Activated CD4-positive, alpha-beta T cell treated with anti-CD3 and anti-CD28 coated beads, Interleukin-2, amount 10 ng/mL, durations not matched to agents 24 days and 14 days (primary cell): ENCODE results near the gene SPA17. TPM values are rescaled to one million over a fixed set of nuclear protein-coding genes. Genes with fewer than 3 reads are reported as not detected.

Experiments
- DNase-seq: peaks from one replicate; pipeline ENCODE4 v3.0.0; 2022
- H3K27ac Mint-ChIP-seq: one replicate; pipeline ENCODE4 v1.8.0; 2022; ENCODE audit warnings: mild to moderate bottlenecking, mixed read lengths
- H3K27me3 Mint-ChIP-seq: one replicate; pipeline ENCODE4 v1.8.0; 2022; ENCODE audit warnings: mixed read lengths
- H3K36me3 Mint-ChIP-seq: one replicate; pipeline ENCODE4 v1.8.0; 2022; ENCODE audit warnings: low read depth, mild to moderate bottlenecking, mixed read lengths
- H3K4me1 Mint-ChIP-seq: one replicate; pipeline ENCODE4 v1.8.0; 2021; ENCODE audit warnings: mixed read lengths
- H3K4me3 Mint-ChIP-seq: one replicate; pipeline ENCODE4 v1.8.0; 2022; ENCODE audit warnings: mild to moderate bottlenecking, moderate library complexity, mixed read lengths
- H3K9me3 Mint-ChIP-seq: one replicate; pipeline ENCODE4 v1.8.0; 2021; ENCODE audit warnings: mixed read lengths
- intact Hi-C: fragments of 100-400 bp; cut with micrococcal nuclease; formaldehyde crosslinking; loops from one replicate; pipeline ENCODE4 v1.15.1; 2023
- total RNA-seq: library from RNA; stranded (reverse); gene quantifications from 2 replicates; pipeline ENCODE4 v1.2.3, GENCODE V29; 2022

Gene SPA17
- total RNA-seq, 1 donor from 2014 or later, result 2.4 TPM

GRCh38 chr11:124739479-124740276 is 66.0 kb downstream of the SPA17 start, which contains the start of gene NRGN:
Gene NRGN, plus strand, starts transcription at chr11:124739942. Its CDS starts 143 bp downstream, at chr11:124740085.
- H3K27me3 Mint-ChIP-seq, result peaks cover 56% of the 10 kb centered on the region
- H3K27ac Mint-ChIP-seq, result peak within 1 kb of the TSS; percentile 31
- intact Hi-C loops, result loop anchor here (1.0 kb wide), 2 partner anchors 8 to 66 kb away; partner anchors contain the start of genes SIAE and SPA17

GRCh38 chr11:124740277-124740882 is 66.7 kb downstream of the SPA17 start:
- Mint-ChIP-seq H3K4me3 (peak overlapping the region; percentile 79), H3K9me3 (no peaks in the 10 kb centered on the region), H3K36me3 (no peaks in the 10 kb centered on the region), H3K27ac (no peak overlapping the region), H3K4me1 (peaks cover 15% of the 10 kb centered on the region), H3K27me3 (peaks cover 56% of the 10 kb centered on the region)
- DNase-seq, result peak; percentile 83
- intact Hi-C loops, result no loop called here

More at GRCh38 chr11:124739479-124740276, 66.0 kb downstream of the SPA17 start, which contains the start of gene NRGN:
- Mint-ChIP-seq H3K9me3 (no peaks in the 10 kb centered on the region), H3K36me3 (no peaks in the 10 kb centered on the region), H3K4me1 (peaks cover 11% of the 10 kb centered on the region), H3K4me3 (peak within 1 kb of the TSS; percentile 79)
- DNase-seq, result peak; percentile 95

GRCh38 chr11:124742555-124742954 is 68.9 kb downstream of the SPA17 start:
- intact Hi-C loops, result no loop called here
- no peak overlapping the region for H3K27ac Mint-ChIP-seq

GRCh38 chr11:124743050-124743449 is 69.3 kb downstream of the SPA17 start:
- H3K27ac Mint-ChIP-seq, result no peak overlapping the region
- no peak for DNase-seq
- intact Hi-C loops, result no loop called here
- peaks cover 39% of the 10 kb centered on the region for H3K27me3 Mint-ChIP-seq
- peaks cover 25% of the 10 kb centered on the region for H3K4me1 Mint-ChIP-seq
- no peaks in the 10 kb centered on the region for H3K9me3 Mint-ChIP-seq
- H3K36me3 Mint-ChIP-seq, result no peaks in the 10 kb centered on the region
- H3K4me3 Mint-ChIP-seq, result no peak overlapping the region

More at GRCh38 chr11:124742555-124742954, 68.9 kb downstream of the SPA17 start:
- no peak for DNase-seq
- Mint-ChIP-seq H3K27me3 (peaks cover 42% of the 10 kb centered on the region), H3K4me1 (peaks cover 25% of the 10 kb centered on the region), H3K9me3 (no peaks in the 10 kb centered on the region), H3K36me3 (no peaks in the 10 kb centered on the region), H3K4me3 (no peak overlapping the region)

- intact Hi-C loops, result loop anchor here (5.0 kb wide), 1 partner anchor 207 kb away; the partner anchor contains the start of gene CCDC15
- Mint-ChIP-seq H3K4me1 (peaks cover 39% of the 10 kb centered on the region), H3K4me3 (peak overlapping the region; percentile 67), H3K9me3 (no peaks in the 10 kb centered on the region), H3K27me3 (peaks cover 30% of the 10 kb centered on the region), H3K36me3 (no peaks in the 10 kb centered on the region), H3K27ac (no peak overlapping the region)
- DNase-seq, result no peak
These were observed 71.6 kb downstream of the SPA17 start for GRCh38 chr11:124745270-124745834.

GRCh38 chr11:124745835-124746620 is 72.3 kb downstream of the SPA17 start:
- peaks cover 28% of the 10 kb centered on the region for H3K27me3 Mint-ChIP-seq
- peak; percentile 78 for DNase-seq

GRCh38 chr11:124746621-124747243 is 73.0 kb downstream of the SPA17 start:
- intact Hi-C loops, result loop anchor here (1.0 to 5.0 kb wide), 5 partner anchors 7 to 206 kb away; partner anchors contain the start of genes CCDC15, MSANTD2, NRGN and SIAE
- peaks cover 34% of the 10 kb centered on the region for H3K4me1 Mint-ChIP-seq
- H3K9me3 Mint-ChIP-seq, result no peaks in the 10 kb centered on the region
- H3K4me3 Mint-ChIP-seq, result peak overlapping the region; percentile 98
- peaks cover 22% of the 10 kb centered on the region for H3K27me3 Mint-ChIP-seq
- peak overlapping the region; percentile 95 for H3K27ac Mint-ChIP-seq
- DNase-seq, result peak; percentile 92
- no peaks in the 10 kb centered on the region for H3K36me3 Mint-ChIP-seq

More at GRCh38 chr11:124745835-124746620, 72.3 kb downstream of the SPA17 start:
- Mint-ChIP-seq H3K4me1 (peaks cover 34% of the 10 kb centered on the region), H3K36me3 (no peaks in the 10 kb centered on the region), H3K4me3 (peak overlapping the region; percentile 98), H3K27ac (peak overlapping the region; percentile 95), H3K9me3 (no peaks in the 10 kb centered on the region)
- intact Hi-C loops, result loop anchor here (1.0 to 5.0 kb wide), 4 partner anchors 17 to 206 kb away; partner anchors contain the start of genes CCDC15, MSANTD2, SIAE and SPA17

Other genes with a start within 250 kb of the SPA17 start
- not detected in 2 replicates for gene OR8B4, start 249.0 kb upstream of the SPA17 start, total RNA-seq
- not detected in 2 replicates for gene OR8B8, start 228.2 kb upstream of the SPA17 start, total RNA-seq
- gene OR8B12, start 130.2 kb upstream of the SPA17 start, total RNA-seq, result not detected in 2 replicates
- gene OR8A1, start 103.9 kb upstream of the SPA17 start, total RNA-seq, result not detected in 2 replicates
- gene PANX3, start 62.5 kb upstream of the SPA17 start, total RNA-seq, result not detected in 2 replicates
- gene TBRG1, start 51.0 kb upstream of the SPA17 start, total RNA-seq, result 31.0 and 31.6 TPM in 2 replicates
- gene SIAE, start 165 bp upstream of the SPA17 start, total RNA-seq, result 5.3 and 6.4 TPM in 2 replicates
- 4.4 and 5.4 TPM in 2 replicates for gene NRGN, start 66.0 kb downstream of the SPA17 start, total RNA-seq
- gene VSIG2, start 78.4 kb downstream of the SPA17 start, total RNA-seq, result 0.23 TPM in 1 of 2 replicates, not detected in the other
- 0.24 TPM in 1 of 2 replicates, not detected in the other for gene ESAM, start 88.4 kb downstream of the SPA17 start, total RNA-seq
- gene MSANTD2, start 126.5 kb downstream of the SPA17 start, total RNA-seq, result 10.6 TPM in 2 replicates
- gene ROBO3, start 191.5 kb downstream of the SPA17 start, total RNA-seq, result 6.5 and 7.7 TPM in 2 replicates
- not detected in 2 replicates for gene ROBO4, start 224.0 kb downstream of the SPA17 start, total RNA-seq
- not detected in 2 replicates for gene HEPN1, start 245.3 kb downstream of the SPA17 start, total RNA-seq